ENCODE data around the gene CYP4F8.

CYP4F8 gene

DNA sequence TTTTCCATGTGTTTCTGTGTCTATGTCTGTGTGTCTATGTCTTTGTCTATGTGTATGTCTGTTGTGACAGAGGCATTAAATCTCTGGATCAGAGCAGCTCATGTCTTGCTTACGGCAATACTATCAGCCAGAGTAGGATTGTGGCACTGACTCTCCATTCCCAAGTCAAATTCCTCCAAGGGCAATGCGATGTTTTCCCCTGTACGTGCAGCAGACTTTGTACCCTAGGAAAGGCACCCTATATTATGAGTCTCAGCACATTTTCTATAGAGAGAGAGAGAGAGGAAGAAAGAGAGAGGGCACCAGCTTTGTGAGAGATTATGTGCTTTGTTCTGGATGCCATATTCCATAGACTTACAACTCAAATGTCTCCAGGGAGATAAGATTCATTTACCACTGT, 36.8 kb downstream of the CYP4F8 start:
- TF ChIP-seq GATA2 (IDR thresholded peaks at IDR 0.05; ENCODE audit: low read depth, low read length) (no peak), GATA3 (IDR thresholded peaks at IDR 0.05; ENCODE audit: low read depth, low read length) (no peak)

- no peak for TF ChIP-seq GATA3 (IDR thresholded peaks at IDR 0.05; ENCODE audit: low read depth, low read length)
- no peak for TF ChIP-seq GATA2 (IDR thresholded peaks at IDR 0.05; ENCODE audit: low read depth, low read length)
These were observed 37.7 kb downstream of the CYP4F8 start for GRCh38 chr19:15652559-15653278.

GRCh38 chr19:15656467-15656866, 41.4 kb downstream of the CYP4F8 start:
- TF ChIP-seq GATA2 (IDR thresholded peaks at IDR 0.05; ENCODE audit: low read depth, low read length) (no peak), GATA3 (IDR thresholded peaks at IDR 0.05; ENCODE audit: low read depth, low read length) (no peak)

DNA sequence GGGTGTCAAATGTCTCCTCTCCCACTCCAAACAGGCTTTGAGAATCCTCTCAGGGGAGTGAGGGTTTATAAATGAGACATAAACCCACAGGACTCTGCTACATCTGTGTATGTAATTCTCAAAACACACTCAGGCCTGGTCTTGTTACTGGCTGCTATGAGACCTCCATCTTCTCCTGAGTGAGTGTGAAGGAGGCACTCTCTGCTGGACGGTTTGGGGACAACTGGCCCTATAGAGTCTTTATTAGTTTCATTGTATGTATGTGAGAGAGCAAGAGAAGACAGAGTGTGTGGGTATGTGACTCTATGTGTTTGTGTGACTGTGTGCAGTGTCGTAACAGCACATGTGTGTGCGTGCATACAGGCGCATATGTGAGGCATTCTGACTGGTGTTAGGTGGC, 48.2 kb downstream of the CYP4F8 start:
- TF ChIP-seq GATA2 (IDR thresholded peaks at IDR 0.05; ENCODE audit: low read depth, low read length): no peak

DNA sequence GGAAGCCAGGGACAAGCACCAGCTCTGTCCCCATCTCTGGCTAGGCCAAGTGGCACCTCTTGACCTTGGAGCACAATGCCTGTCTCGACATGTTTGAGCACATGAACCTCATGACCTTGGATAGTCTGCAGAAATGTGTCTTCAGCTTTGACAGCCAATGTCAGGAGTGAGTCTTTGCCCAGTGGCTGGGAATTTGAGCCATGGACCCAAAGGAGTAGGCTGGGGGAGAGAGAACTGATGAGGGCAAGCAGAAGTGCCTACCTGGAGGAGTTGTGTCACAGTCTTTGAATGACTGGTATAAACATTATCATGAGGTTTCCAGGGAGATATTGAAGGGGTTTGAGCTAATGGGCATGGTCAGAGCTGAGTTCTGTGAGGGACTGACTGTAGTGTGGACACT, 51.2 kb downstream of the CYP4F8 start:
- TF ChIP-seq GATA2 (IDR thresholded peaks at IDR 0.05; ENCODE audit: low read depth, low read length) (no peak), GATA3 (IDR thresholded peaks at IDR 0.05; ENCODE audit: low read depth, low read length) (no peak)

- no peak for TF ChIP-seq GATA3 (IDR thresholded peaks at IDR 0.05; ENCODE audit: low read depth, low read length)
- no peak for TF ChIP-seq GATA2 (IDR thresholded peaks at IDR 0.05; ENCODE audit: low read depth, low read length)
These were observed 51.9 kb downstream of the CYP4F8 start for GRCh38 chr19:15666883-15667282.

DNA sequence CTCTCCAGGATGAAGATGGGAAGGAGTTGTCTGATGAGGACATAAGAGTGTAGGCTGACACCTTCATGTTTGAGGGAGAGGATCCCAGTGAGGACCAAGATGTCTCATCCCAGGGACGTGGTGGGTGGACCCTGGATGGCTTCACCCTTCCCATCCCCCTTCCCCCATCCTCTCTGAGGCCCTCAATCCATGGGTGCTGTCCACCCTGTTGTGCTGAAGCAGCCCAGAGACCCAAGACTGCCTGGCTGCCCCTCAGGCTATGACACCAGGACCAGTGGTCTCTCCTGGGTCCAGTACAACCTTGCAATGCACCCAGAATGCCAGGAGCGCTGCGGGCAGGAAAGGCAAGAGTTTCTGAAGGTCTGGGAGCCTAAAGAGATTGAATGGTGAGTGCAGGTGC, 54.4 kb downstream of the CYP4F8 start:
- no peak for TF ChIP-seq GATA2 (IDR thresholded peaks at IDR 0.05; ENCODE audit: low read depth, low read length)
- TF ChIP-seq GATA3 (IDR thresholded peaks at IDR 0.05; ENCODE audit: low read depth, low read length): no peak

- TF ChIP-seq GATA3 (IDR thresholded peaks at IDR 0.05; ENCODE audit: low read depth, low read length) (no peak), GATA2 (IDR thresholded peaks at IDR 0.05; ENCODE audit: low read depth, low read length) (no peak)
These were observed 54.9 kb downstream of the CYP4F8 start for GRCh38 chr19:15669891-15670290.

DNA sequence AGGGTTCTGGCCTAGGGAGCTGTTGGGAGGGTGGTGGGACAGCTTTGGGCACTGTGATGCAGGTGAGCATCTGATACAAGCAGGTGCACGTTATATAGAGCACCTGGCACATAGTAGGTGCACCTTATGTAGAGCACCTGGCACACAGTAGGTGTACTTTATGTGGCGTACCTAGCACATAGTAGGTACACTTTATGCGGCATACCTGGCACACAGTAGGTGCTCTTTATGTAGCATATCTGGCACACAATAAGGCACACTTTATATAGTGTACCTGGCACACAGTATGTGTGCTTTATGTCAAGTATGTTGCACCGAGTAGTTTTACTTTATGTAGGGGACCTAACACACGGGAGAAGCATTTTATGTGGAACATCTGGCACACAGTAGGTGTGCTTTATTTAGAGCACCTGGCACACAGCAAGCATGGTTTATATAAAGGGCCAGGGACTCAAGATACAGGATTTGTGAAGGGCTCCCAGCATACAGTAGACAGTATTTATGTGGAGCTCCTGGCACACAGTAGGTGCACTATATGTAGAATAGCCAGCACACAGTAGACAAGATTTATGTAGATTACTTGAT, 56.3 kb downstream of the CYP4F8 start:
- TF ChIP-seq GATA3 (IDR thresholded peaks at IDR 0.05; ENCODE audit: low read depth, low read length) (no peak), GATA2 (IDR thresholded peaks at IDR 0.05; ENCODE audit: low read depth, low read length) (no peak)

DNA sequence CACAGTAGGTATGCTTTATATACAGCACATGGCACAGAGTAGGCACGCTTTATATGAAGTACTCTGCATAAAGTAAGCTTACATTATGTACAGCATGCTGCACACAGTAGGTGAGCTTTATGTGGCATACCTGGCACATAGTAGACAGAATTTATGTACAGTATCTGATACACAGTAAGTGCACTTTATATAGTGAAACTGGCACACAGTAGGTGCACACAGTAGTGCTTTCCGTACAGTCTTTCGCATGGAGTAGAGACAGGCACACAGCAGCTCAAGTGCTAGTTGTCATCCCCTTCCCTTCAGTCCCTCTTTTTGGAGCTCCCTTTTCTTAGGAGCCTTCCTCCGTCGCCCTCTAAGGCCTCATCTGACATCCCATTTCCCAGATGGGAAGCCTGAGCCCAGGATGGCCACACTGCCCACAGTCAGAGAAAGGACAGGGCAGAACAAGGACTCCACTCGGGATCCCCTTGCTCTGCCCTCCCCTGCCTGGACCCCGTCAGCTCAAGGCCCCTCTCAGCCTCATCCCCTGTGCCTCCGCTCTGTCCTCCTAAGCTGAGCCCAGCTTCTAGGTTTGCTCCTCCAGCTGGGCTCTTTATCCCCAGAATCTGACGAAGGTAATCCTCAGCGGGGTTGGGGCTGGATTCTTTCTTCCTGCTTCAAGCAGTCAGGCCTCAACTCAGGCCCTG, 57.0 kb downstream of the CYP4F8 start:
- no peak for TF ChIP-seq GATA2 (IDR thresholded peaks at IDR 0.05; ENCODE audit: low read depth, low read length)
- no peak for TF ChIP-seq GATA3 (IDR thresholded peaks at IDR 0.05; ENCODE audit: low read depth, low read length)

DNA sequence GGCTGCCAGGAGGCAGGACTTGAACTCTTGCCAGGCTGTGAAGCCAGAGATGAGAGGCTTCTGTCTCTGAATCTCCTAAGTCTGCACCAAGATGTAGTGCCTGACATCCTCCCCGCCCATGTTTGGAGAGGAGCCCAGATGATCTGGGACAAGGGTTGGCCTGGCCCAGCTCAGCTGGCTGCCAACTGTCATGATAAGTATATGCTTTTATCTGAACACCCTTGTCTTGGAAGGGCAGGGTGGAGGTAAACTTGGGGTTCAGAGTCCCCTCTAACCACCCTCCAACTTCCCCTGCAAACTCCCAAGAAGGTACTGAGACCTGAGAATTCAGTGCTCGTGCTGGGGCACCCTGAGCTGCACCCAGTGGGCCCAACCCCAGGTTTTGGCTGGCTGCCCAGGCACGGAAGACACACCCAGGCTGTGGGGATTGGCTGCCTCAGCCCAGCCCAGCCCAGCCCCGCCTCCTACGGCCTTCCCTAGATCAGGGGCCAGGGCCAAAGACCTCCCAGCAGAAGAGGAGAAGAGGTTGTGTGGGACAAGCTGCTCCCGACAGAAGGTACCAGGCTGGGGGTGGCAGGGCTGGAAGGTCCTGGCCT, 57.7 kb downstream of the CYP4F8 start, which contains the start of gene CYP4F12:
TSS of gene CYP4F12 (plus strand) at position 508 of the 596 bp plus-strand sequence. CDS start 443 bp downstream, outside the sequence.
- TF ChIP-seq GATA3 (IDR thresholded peaks at IDR 0.05; ENCODE audit: low read depth, low read length) (no peak), GATA2 (IDR thresholded peaks at IDR 0.05; ENCODE audit: low read depth, low read length) (no peak)

- TF ChIP-seq GATA2 (IDR thresholded peaks at IDR 0.05; ENCODE audit: low read depth, low read length): no peak
These were observed 58.2 kb downstream of the CYP4F8 start for GRCh38 chr19:15673176-15673654.

- TF ChIP-seq GATA3 (IDR thresholded peaks at IDR 0.05; ENCODE audit: low read depth, low read length): no peak
- TF ChIP-seq GATA2 (IDR thresholded peaks at IDR 0.05; ENCODE audit: low read depth, low read length): no peak
These were observed 60.5 kb downstream of the CYP4F8 start for GRCh38 chr19:15675560-15675959.

DNA sequence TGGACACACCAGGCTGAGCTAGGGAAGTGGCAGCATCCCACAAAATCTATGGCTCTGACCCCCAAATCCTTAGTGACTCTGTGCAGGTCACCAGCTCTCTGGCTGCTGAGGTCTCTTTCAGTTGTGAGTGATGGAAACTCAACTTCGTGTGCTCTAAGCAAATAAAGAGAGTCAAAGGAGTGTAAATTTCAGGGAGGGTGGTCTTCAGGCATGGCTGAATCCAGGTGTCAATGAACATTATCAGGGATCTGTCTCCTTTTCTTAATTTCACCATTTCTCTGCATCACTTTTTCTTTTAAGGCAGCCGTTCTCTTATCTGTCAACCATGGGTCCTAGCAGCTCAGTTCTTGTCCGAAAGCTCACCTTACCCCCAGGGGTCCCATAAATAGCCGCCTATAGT, 64.1 kb downstream of the CYP4F8 start:
- no peak for TF ChIP-seq GATA2 (IDR thresholded peaks at IDR 0.05; ENCODE audit: low read depth, low read length)
- TF ChIP-seq GATA3 (IDR thresholded peaks at IDR 0.05; ENCODE audit: low read depth, low read length): no peak

Measured in SH-SY5Y (cell line).